GM19397 (cell line): ENCODE data around the gene BATF.

ENCODE experiments used
- ATAC-seq: cut with Tn5 transposase; IDR thresholded peaks from one replicate; pipeline ENCODE4 v1.9.1; 2021; ENCODE audit warnings: mild to moderate bottlenecking, moderate library complexity; ENCODE audit not compliant: unreplicated experiment

BATF gene

DNA sequence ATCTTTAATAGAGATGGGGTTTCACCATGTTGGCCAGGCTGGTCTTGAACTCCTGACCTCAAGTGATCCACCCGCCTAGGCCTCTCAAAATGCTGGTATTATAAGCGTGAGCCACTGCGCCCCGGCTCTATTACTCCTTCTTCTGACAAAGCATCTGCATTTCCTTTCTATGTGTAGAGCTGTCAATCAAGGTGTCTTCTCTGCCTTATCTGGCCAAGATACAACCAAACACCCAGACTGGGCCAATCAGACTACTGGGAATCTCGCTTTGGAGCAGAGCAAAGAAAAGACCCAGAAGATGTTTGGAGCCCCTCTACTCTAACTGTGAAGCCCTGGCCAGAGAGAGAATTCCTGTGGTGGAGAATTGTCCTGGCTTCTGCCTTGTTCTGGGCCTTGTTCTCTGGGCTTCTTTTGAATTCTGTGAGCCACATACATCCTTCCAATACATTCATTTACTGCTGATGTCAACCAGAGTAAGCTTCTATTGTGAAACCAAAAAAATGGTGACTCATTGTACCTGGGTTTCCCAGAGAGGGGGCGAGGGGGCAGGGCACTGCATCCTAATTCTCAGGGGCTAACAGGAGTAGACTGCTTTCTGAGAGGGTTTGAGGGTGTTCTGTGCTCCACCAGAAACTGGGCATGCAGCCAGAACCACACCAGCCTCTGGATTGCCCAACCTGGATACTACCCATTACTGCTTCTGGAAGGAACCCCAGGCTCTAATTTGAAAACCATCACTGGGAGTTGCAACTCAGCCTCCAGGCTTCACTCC, 37.4 kb downstream of the BATF start:
- no peak for ATAC-seq

DNA sequence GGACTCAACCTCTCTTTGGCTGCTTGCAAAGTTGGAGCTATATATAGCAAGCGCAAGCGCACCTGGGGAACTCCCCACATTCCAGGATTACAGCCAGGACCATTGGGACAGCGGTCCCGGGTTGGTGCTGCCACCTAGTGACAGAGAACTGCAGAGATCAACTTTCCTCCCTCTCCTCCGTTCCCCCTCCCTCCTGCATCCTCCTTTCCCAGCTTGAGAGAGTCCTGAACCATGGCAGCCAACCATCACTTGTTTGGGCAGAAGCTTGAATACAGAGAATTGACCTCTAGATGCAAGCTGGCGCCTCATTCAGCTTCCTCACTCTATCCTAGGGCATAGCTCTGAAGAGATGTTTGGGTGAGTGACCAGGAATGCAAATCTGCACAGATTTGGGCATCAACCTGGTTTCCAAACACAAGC, 38.8 kb downstream of the BATF start:
- ATAC-seq, result no peak

GRCh38 chr14:75562089-75562488, 39.8 kb downstream of the BATF start:
- ATAC-seq, result no peak

GRCh38 chr14:75562489-75562888, 40.2 kb downstream of the BATF start:
- no peak for ATAC-seq

DNA sequence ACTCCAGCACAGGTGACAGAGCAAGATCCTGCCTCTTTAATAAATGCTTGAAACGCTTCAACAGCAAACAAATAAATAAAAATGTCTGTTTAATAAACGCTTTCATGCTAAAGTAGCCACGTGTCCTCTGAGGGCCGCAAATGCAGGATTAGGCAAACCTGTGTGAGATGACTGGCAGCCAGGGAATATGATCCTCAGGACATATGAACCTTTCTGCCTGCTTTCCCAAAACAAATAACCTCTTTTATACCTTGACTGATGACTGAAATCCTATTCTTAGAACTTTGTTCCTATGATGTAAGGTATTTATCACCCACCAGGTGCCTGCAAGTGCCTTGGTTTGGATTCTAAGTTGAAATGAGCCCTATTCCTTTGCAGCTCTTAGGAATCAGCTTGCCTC, 41.7 kb downstream of the BATF start:
- ATAC-seq, result no peak

GRCh38 chr14:75565056-75565455, 42.8 kb downstream of the BATF start:
- ATAC-seq, result no peak

DNA sequence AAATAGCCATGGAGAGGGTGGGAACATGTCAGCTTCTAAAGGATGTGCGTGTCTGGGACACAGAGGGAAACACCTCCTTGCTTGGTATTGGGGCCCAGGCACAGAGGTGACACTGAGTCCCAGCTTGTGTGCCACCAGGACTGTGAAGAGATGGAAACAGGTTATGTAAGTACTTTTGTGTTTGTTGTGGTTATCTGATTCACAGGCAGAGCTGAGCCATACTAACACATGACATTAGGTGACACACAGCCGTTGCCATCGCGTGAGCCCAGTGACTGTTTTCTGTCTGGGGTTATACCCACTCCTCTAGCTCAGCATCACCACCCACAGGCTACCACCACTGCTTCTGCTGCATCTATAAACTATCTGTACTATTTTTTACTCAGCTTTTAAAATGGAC, 44.1 kb downstream of the BATF start:
- no peak for ATAC-seq

- no peak for ATAC-seq
Measured at GRCh38 chr14:75566752-75567151, 44.5 kb downstream of the BATF start.

- no peak for ATAC-seq
Measured at GRCh38 chr14:75568140-75568539, 45.9 kb downstream of the BATF start.

GRCh38 chr14:75568791-75569190, 46.5 kb downstream of the BATF start:
- ATAC-seq, result no peak

DNA sequence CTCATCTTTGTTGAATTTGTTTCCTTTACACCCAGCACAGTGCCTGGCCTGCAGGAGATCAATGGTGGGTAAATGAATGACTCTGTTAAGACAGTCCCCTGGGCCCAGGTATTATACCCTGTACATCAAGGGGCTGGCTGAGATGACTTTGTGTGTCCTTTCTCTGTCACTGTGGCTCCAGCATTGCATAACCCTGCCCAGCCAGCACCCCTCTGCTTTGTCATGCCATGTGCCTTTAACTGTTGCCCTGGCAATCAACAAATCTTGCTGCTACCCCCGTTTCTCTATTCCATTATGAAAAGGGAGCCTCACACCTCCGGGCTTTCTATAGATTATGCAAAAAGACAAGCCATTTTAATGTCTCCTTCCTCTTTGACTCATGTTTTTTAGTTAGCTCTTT, 48.5 kb downstream of the BATF start:
- no peak for ATAC-seq

GRCh38 chr14:75572104-75572503, 49.8 kb downstream of the BATF start:
- no peak for ATAC-seq

DNA sequence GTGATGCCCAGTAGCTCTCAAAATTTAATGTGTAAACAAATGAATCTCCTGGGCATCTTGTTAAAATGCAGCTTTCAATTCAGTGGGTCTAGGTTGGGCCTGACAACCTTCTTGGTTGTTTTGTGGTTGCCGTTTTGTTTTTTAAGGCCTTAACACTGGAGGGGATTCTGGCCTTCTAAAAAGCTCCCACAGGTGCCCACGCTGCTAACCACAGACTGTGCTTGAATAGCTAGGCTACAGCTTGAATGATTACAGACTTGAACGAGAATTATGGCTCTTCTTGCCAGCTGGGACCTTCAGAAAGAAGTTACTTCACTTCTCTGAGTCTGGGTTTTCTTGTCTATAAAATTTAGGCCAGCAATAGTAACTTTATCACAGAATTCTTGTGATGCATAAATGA, 54.8 kb downstream of the BATF start:
- no peak for ATAC-seq

GRCh38 chr14:75577729-75578101, 55.4 kb downstream of the BATF start:
- peak; percentile 74 for ATAC-seq

- peak; percentile 45 for ATAC-seq
Measured at GRCh38 chr14:75578102-75578785, 56.0 kb downstream of the BATF start, which contains the start of gene FLVCR2. Gene FLVCR2 (plus strand): TSS chr14:75578620. CDS start chr14:75578973, 353 bp downstream.

- ATAC-seq, result no peak
Measured at GRCh38 chr14:75578786-75579337, 56.6 kb downstream of the BATF start.

- no peak for ATAC-seq
Measured at GRCh38 chr14:75579338-75579864, 57.1 kb downstream of the BATF start.

- ATAC-seq, result no peak
Measured at GRCh38 chr14:75579882-75580281, 57.6 kb downstream of the BATF start.

DNA sequence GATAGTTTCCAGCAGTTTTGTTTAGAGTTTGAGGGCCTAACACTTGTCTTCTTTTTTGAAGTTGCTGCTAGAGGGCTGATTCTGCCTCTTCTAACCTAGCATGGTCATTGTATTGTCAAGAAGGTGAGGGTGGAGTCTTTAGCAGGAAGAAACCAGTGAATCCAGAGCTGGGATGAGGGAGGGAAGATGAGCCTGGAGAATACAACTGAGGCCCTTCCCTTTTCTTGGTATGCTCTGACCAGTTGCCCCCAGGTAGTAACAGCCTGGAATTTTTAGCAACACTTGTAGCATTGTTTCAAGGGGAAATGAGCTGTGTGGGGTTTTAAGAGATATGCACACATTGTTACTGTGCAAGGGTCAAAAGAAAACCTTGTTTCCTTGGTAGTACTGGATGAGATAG, 65.1 kb downstream of the BATF start:
- ATAC-seq, result no peak

DNA sequence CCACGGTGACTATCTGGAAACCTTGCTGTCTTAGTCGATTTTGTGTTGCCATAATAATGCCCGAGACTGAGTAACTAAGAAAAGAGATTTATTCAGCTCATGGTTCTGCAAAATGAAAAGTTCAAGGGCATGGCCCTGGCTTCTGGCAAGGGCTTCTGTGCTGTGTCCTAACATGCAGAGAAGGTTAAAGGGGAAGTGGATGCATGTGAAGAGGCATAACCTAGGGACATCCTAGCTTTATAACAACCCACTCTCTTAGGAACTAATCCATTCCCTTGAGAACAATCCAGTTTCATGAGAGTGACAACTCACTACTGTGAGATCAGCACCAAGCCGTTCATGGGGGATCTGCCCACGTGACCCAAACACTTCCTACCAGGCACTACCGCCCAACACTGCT, 67.7 kb downstream of the BATF start:
- ATAC-seq, result no peak

DNA sequence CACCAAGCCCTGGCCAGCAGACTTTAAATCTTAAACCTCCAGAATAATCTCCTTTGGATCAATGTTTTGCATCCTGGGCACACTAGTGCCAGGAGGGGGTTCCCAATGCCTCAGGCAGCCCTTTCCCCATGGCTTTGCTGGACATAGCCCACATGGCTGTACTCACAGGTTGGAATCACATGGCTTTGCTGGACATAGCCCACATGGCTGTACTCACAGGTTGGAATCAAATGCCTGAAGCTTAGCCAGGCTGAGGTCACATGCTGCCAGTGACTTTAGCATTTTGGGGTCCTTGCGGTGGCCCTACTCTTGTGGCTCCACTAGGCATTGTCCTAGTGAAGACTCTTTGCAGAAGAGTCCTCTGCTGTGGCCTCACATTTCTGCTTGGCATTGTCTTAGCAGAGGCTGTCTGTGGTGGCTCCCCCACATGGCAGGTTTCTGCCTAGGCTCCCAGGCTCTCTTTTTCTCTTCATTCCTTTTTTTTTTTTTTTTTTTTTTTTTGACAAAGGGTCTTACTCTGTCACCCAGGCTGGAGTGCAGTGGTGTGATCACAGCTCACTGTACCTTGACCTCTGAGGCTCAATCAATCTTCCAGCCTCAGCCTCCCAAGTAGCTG, 69.2 kb downstream of the BATF start:
- ATAC-seq, result no peak
